Measurements from ENCODE around the gene IRF1.

DNA sequence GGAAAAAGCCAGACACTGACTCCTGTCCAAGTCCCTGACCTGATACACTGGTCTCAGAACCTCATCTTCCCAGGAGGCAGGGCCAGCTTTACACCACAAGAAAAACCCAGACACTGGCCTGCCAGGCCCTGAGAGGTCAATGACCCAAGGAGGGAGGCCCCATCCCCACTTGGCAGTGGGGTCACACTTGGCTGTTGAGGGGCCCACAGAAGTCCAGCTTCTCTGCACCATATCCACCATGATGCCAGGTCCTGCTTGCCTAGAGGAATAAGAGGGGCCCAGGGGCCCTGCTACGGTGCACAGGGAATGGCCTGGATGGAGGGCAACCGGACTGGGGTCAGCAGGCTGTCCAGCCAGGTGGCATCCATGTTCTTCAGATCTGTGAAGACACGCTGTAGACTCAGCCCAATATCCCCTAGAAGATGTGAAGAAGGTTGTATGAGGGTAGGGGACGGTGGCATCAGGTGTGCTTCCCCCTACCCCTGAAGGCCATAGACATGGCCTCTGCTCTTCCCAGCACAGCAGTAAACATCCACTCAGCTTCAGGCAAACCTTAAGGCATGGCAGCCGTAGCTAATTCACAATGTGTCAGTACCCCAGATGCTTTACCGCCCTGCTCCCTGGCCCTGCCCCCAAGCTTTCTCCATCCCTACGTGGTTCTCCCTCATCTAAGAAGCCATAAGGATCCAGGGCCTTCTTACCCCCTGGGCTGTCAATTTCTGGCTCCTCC, 6.7 kb downstream of the IRF1 start:
- no peak for TF ChIP-seq GATA3 (IDR thresholded peaks at IDR 0.05; ENCODE audit: low read depth, low read length)
- no peak for TF ChIP-seq GATA2 (IDR thresholded peaks at IDR 0.05; ENCODE audit: low read depth, low read length)

Measured in SH-SY5Y (cell line).